DND-41 (cell line): ENCODE data around the gene ZNF79.

ENCODE experiments used
- CTCF ChIP-seq: IDR thresholded peaks from 2 replicates; pipeline ENCODE4 v1.5.1; 2012; ENCODE audit warnings: borderline replicate concordance, low read length, moderate library complexity, mild to moderate bottlenecking; ENCODE audit not compliant: poor library complexity, severe bottlenecking; ENCODE audit errors: extremely low read depth
- EZH2 ChIP-seq: IDR thresholded peaks from 3 replicates; pipeline ENCODE4 v1.6.1; 2012; ENCODE audit warnings: borderline replicate concordance, low read depth, mild to moderate bottlenecking, moderate library complexity, low read length, inconsistent platforms; ENCODE audit not compliant: severe bottlenecking

DNA sequence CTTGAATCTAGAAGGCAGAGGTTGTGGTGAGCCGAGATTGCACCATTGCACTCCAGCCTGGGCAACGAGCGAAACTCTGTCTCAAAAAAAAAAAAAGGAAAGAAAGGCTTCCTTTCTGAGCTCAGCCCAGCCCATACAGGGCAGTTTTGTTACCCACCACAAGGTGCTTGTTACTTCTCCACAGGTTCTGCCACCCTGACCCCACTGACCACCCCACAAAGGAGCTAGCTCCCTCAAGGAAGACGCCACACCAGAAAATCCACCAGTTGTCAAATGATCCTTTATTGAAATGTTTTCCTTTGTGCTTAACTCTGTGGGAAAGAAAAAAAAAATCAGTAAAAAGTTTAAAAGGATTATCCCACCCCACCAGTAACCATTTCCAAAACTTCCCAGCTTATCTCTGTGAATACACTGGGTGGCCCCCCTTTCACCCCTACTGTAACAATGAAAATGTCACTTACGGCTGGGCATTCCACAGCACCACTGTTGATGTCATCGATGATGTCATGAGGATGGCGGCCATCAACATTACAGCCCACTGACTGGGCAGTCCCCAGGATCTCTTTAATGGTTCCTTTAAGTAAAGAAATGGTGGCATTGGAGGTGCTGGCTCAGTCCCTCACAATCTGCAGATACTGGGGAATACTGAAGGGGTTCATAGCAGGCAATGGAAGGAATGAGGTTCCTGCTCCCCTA lies 23.4 kb downstream of the ZNF79 start:
- TF ChIP-seq CTCF: no peak
- no peak for TF ChIP-seq EZH2
